ENCODE data around the gene KIF12. TPM values are rescaled to one million over a fixed set of nuclear protein-coding genes. Genes with fewer than 3 reads are reported as not detected.

The KIF12 gene
- total RNA-seq, 1 experiment from 2014 or later = 6.3 TPM

DNA sequence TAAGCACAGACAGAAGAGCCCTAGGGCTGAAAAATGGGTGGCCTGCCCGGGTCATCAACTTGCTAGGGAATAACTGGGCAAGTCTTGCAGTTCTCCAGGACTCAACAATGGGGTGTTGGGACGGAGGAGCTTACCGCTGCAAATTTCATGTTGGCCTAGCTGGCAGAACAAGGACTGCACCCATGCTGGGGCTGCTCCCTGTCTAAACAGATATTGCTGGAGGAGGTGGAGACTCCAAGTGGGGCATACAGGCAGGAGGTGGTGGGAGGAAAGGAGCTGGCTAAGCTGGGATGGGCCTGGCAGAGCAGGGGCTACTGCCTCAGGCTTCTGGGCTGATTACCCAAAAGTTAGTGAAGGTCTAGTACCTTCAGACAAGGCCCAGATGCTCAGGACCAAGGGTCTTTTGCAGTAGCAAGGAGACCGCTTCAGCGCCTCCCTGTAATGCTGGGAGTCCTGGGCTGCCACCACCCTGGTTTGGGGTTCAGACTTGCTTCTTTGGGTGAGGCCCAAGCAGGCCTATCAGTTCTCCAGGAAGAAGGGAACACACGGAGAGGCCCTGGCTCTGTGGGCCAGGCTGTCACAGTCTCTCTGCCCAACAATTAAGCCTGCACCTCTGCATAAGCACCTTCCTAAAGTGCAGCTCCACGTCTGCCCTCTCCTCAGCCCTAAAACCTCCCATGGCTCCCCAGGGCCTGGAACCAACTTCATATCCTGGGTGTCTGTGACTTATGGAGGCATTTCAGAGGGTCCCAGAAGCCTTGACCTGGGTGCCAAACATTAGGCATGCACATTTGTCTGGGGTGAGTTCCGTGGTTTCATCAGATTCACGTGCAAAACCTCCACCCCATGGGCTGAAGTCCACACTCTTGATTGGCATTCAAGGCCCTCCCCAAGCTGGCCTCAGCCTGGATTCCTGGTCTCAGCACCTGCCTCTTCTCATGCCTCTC, 24.2 kb upstream of the KIF12 start:
- POLR2A ChIA-PET (ENCODE audit: unreplicated experiment) = no interaction called here
- no TSS peak for BruUV-seq (replicated peaks)

DNA sequence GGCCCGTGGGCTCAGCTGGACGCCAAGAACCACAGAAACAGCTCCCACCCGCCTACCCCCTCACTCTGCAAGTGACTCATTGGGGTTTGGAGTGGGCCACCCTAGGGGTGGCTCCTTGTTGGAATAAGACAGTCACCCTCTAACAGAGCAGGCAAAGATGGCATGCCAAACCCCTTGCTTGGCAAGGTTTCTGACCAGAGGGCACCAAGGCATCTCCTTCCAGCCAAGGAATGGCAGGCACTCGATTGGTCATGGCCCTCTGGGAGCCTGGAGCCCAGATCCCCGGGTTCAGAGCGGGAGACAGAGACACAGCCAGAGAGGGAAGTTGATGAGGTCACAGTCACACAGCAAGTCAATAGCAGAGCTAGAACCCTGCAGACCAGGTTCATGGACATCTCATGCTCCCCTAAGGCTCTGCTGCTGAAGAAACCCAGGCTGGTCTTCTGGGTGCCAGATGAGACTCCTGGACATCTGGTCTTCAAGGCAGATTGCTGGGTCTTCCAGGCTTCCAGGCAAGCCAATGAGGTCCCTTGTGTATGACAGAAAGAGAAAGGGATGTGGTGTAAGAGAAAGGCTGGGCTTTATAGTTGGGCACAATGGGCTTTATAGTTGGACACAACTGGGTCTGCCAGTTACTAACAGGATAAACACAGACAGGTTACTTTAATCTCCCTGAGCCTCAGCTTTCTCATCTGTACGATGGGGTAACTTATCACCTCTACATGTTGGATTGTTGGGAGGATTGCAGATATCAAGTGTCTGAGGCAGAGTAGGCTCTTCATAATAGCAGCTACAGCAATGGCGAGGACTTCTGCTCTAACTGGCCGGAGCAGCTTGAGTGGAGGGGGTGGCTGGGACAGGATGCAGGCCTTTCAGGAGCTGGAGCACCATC, 23.3 kb upstream of the KIF12 start:
- Histone ChIP-seq H3K9me2 (replicated peaks; ENCODE audit: low read length) (no peaks in the 10 kb centered on the region), H3K27ac (ENCODE audit: low read length) (no peak overlapping the region), H2AFZ (ENCODE audit: low read length) (no peak overlapping the region), H3K9ac (ENCODE audit: low read length) (no peak overlapping the region), H3K4me1 (ENCODE audit: insufficient read depth, low read length) (peaks cover 3% of the 10 kb centered on the region; the same call in 1 of the 2 replicates), H3K9me3 (ENCODE audit: low read length) (no peaks in the 10 kb centered on the region), H3F3A (ENCODE audit: low read length, unreplicated experiment) (no peaks in the 10 kb centered on the region), H4K20me1 (ENCODE audit: low read length) (no peaks in the 10 kb centered on the region), H3K79me2 (ENCODE audit: low read length) (no peaks in the 10 kb centered on the region), H3K4me3 (ENCODE audit: low read length) (no peak overlapping the region), H3K36me3 (ENCODE audit: low read depth, low read length) (no peaks in the 10 kb centered on the region), H3K27me3 (ENCODE audit: low read length) (no peaks in the 10 kb centered on the region), H3K4me2 (ENCODE audit: low read length) (no peak overlapping the region)
- no TSS peak for BruUV-seq (replicated peaks)
- DNase-seq (no peak), ATAC-seq (no peak)
- POLR2A ChIA-PET (ENCODE audit: unreplicated experiment) = no interaction called here
- CTCF ChIA-PET = no interaction called here
- no peak for TF ChIP-seq EZH2 (IDR thresholded peaks at IDR 0.05; ENCODE audit: low read length, unreplicated experiment)
- TF ChIP-seq, protein P1, sequence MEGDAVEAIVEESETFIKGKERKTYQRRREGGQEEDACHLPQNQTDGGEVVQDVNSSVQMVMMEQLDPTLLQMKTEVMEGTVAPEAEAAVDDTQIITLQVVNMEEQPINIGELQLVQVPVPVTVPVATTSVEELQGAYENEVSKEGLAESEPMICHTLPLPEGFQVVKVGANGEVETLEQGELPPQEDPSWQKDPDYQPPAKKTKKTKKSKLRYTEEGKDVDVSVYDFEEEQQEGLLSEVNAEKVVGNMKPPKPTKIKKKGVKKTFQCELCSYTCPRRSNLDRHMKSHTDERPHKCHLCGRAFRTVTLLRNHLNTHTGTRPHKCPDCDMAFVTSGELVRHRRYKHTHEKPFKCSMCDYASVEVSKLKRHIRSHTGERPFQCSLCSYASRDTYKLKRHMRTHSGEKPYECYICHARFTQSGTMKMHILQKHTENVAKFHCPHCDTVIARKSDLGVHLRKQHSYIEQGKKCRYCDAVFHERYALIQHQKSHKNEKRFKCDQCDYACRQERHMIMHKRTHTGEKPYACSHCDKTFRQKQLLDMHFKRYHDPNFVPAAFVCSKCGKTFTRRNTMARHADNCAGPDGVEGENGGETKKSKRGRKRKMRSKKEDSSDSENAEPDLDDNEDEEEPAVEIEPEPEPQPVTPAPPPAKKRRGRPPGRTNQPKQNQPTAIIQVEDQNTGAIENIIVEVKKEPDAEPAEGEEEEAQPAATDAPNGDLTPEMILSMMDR (conservative IDR thresholded peaks at IDR 0.05; ENCODE audit: low read depth, low read length) = no peak
- TF ChIP-seq EZH2phosphoT487 (IDR thresholded peaks at IDR 0.05; ENCODE audit: borderline replicate concordance, low read length) = no peak
- intact Hi-C loops (cut with micrococcal nuclease) = no loop called here

More for the DNA sequence above, 24.2 kb upstream of the KIF12 start:
- no peak overlapping the region for H3K9ac ChIP-seq (ENCODE audit: low read length)
- no peak overlapping the region for H3K4me3 ChIP-seq (ENCODE audit: low read length)
- no peak for ATAC-seq
- H3K9me2 ChIP-seq (replicated peaks; ENCODE audit: low read length) = no peaks in the 10 kb centered on the region
- H2AFZ ChIP-seq (ENCODE audit: low read length) = no peak overlapping the region
- TF ChIP-seq, protein P1 (conservative IDR thresholded peaks at IDR 0.05; ENCODE audit: low read depth, low read length) = no peak
- no peak for TF ChIP-seq EZH2phosphoT487 (IDR thresholded peaks at IDR 0.05; ENCODE audit: borderline replicate concordance, low read length)
- TF ChIP-seq EZH2 (IDR thresholded peaks at IDR 0.05; ENCODE audit: low read length, unreplicated experiment) = no peak
- no peaks in the 10 kb centered on the region for H3K27me3 ChIP-seq (ENCODE audit: low read length)
- H4K20me1 ChIP-seq (ENCODE audit: low read length) = no peaks in the 10 kb centered on the region
- no peak overlapping the region for H3K4me2 ChIP-seq (ENCODE audit: low read length)
- H3F3A ChIP-seq (ENCODE audit: low read length, unreplicated experiment) = no peaks in the 10 kb centered on the region
- H3K4me1 ChIP-seq (ENCODE audit: insufficient read depth, low read length) = peaks cover under 1% of the 10 kb centered on the region; the same call in 1 of the 2 replicates
- CTCF ChIA-PET = no interaction called here
- H3K36me3 ChIP-seq (ENCODE audit: low read depth, low read length) = no peaks in the 10 kb centered on the region
- intact Hi-C loops (cut with micrococcal nuclease) = no loop called here
- DNase-seq = no peak
- H3K9me3 ChIP-seq (ENCODE audit: low read length) = no peaks in the 10 kb centered on the region
- H3K79me2 ChIP-seq (ENCODE audit: low read length) = no peaks in the 10 kb centered on the region
- no peak overlapping the region for H3K27ac ChIP-seq (ENCODE audit: low read length)

Data from PC-3 (cell line).